Karpas-422 (cell line): ENCODE results near the gene CTTNBP2NL. TPM values are rescaled to one million over a fixed set of nuclear protein-coding genes. Genes with fewer than 3 reads are reported as not detected.
A peak's percentile ranks its signal among the peaks of the same experiment; 100 is the strongest.

Experiments
- DNase-seq: peaks from one replicate; pipeline ENCODE4 v3.0.0-alpha.2; 2015
- H2AFZ ChIP-seq: fragments of 200-600 bp; sonication (generic); 2 replicates; pipeline ENCODE4 v1.6.1; 2014; ENCODE audit warnings: antibody characterized with exemption, low read length, mixed read lengths
- H3K27ac ChIP-seq: fragments of 200-600 bp; sonication (generic); 2 replicates; pipeline ENCODE4 v1.5.1; 2014; ENCODE audit warnings: mild to moderate bottlenecking, low read length, moderate library complexity
- H3K27me3 ChIP-seq: fragments of 200-600 bp; sonication (generic); 2 replicates; pipeline ENCODE4 v1.6.1; 2014; ENCODE audit warnings: low read length, mixed read lengths
- H3K36me3 ChIP-seq: fragments of 200-600 bp; sonication (generic); 2 replicates; pipeline ENCODE4 v1.6.1; 2014; ENCODE audit warnings: low read length, mixed read lengths; ENCODE audit not compliant: insufficient read depth
- H3K4me1 ChIP-seq: fragments of 200-600 bp; sonication (generic); 2 replicates; pipeline ENCODE4 v1.6.1; 2014; ENCODE audit warnings: mild to moderate bottlenecking, low read length, mixed read lengths
- H3K4me2 ChIP-seq: fragments of 200-600 bp; sonication (generic); 2 replicates; pipeline ENCODE4 v1.6.1; 2014; ENCODE audit warnings: low read length, low read depth, mild to moderate bottlenecking; ENCODE audit not compliant: poor library complexity, severe bottlenecking
- H3K4me3 ChIP-seq: fragments of 200-600 bp; sonication (generic); 2 replicates; pipeline ENCODE4 v1.5.1; 2014; ENCODE audit warnings: mild to moderate bottlenecking, antibody characterized with exemption, low read length, mixed read lengths
- H3K79me2 ChIP-seq: fragments of 200-600 bp; sonication (generic); 2 replicates; pipeline ENCODE4 v1.6.1; 2014; ENCODE audit warnings: mild to moderate bottlenecking, low read length, mixed read lengths
- H3K9ac ChIP-seq: fragments of 200-600 bp; sonication (generic); 2 replicates; pipeline ENCODE4 v1.6.0; 2014; ENCODE audit warnings: low read length
- H3K9me2 ChIP-seq: fragments of 200-600 bp; sonication (generic), shearing (Covaris generic); replicated peaks from 2 replicates; pipeline ENCODE4 v1.6.0; 2014; ENCODE audit warnings: mild to moderate bottlenecking, low read length, moderate library complexity; ENCODE audit not compliant: insufficient read depth
- H3K9me3 ChIP-seq: fragments of 300-700, 200-600 bp; sonication (generic); 2 replicates; pipeline ENCODE4 v1.6.1; 2014; ENCODE audit warnings: low read length, mixed read lengths
- H4K20me1 ChIP-seq: fragments of 200-600 bp; sonication (generic); 2 replicates; pipeline ENCODE4 v1.6.1; 2014; ENCODE audit warnings: mild to moderate bottlenecking, antibody characterized with exemption, low read length, low read depth; ENCODE audit not compliant: insufficient read depth
- total RNA-seq: library from RNA; depleted of rRNA; stranded (reverse); fragments of >200 nt; shearing (Covaris generic); gene quantifications from 2 replicates; pipeline ENCODE4 v1.2.3, GENCODE V29; 2014; ENCODE audit warnings: low replicate concordance

CTTNBP2NL gene
- total RNA-seq, 1 experiment from 2014 or later, result not detected

DNA sequence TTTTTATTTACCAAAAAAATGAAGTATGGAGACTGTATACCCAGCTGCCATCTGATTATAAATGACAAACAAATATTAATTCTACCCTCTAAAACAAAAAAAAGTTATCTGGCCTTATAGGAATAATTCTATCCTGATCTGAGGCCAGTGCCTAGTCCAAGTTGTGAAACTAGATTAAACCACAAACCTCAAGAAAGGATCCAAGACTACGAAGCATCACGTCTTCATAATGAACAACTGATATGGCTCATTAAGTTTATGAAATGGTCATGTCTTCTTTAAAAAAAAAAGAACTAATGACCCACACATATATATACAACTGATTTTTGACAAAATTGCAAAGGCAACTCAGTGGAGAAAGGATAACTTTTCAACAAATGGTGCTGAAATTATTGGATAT, 32.4 kb upstream of the CTTNBP2NL start:
- no peaks in the 10 kb centered on the region for H3K4me1 ChIP-seq
- H3K9me2 ChIP-seq, result no peaks in the 10 kb centered on the region
- no peaks in the 10 kb centered on the region for H4K20me1 ChIP-seq
- no peak overlapping the region for H3K9ac ChIP-seq
- no peaks in the 10 kb centered on the region for H3K79me2 ChIP-seq
- no peak overlapping the region for H3K4me2 ChIP-seq
- DNase-seq, result no peak
- H3K9me3 ChIP-seq, result no peaks in the 10 kb centered on the region
- H3K36me3 ChIP-seq, result no peaks in the 10 kb centered on the region
- H3K27me3 ChIP-seq, result no peaks in the 10 kb centered on the region
- H3K27ac ChIP-seq, result no peak overlapping the region
- no peak overlapping the region for H3K4me3 ChIP-seq
- H2AFZ ChIP-seq, result no peak overlapping the region

DNA sequence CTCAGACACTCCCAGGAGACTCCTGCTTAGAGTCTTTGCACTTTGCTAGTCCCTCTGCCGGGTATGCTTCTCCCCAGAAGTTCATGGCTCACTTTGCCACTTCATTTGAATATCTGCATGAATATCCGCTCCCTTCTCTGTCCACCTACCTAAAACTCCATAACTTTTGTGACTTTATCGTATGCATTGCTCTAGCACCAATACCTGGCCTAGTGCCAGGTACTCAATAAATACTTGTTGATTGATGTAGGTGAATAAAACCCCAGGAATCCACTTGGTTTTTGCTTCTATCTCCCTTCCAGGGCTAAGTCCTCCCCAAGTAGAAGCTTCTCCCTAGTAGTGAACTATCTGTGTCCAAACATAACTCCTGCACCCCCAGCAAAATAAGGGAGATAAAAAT, 27.8 kb upstream of the CTTNBP2NL start:
- Histone ChIP-seq H3K27ac (no peak overlapping the region), H3K4me2 (no peak overlapping the region), H2AFZ (no peak overlapping the region), H3K27me3 (no peaks in the 10 kb centered on the region), H3K9me3 (no peaks in the 10 kb centered on the region), H3K36me3 (no peaks in the 10 kb centered on the region), H3K9ac (no peak overlapping the region), H3K4me3 (no peak overlapping the region), H3K4me1 (no peaks in the 10 kb centered on the region), H4K20me1 (no peaks in the 10 kb centered on the region), H3K79me2 (no peaks in the 10 kb centered on the region), H3K9me2 (no peaks in the 10 kb centered on the region)
- no peak for DNase-seq

DNA sequence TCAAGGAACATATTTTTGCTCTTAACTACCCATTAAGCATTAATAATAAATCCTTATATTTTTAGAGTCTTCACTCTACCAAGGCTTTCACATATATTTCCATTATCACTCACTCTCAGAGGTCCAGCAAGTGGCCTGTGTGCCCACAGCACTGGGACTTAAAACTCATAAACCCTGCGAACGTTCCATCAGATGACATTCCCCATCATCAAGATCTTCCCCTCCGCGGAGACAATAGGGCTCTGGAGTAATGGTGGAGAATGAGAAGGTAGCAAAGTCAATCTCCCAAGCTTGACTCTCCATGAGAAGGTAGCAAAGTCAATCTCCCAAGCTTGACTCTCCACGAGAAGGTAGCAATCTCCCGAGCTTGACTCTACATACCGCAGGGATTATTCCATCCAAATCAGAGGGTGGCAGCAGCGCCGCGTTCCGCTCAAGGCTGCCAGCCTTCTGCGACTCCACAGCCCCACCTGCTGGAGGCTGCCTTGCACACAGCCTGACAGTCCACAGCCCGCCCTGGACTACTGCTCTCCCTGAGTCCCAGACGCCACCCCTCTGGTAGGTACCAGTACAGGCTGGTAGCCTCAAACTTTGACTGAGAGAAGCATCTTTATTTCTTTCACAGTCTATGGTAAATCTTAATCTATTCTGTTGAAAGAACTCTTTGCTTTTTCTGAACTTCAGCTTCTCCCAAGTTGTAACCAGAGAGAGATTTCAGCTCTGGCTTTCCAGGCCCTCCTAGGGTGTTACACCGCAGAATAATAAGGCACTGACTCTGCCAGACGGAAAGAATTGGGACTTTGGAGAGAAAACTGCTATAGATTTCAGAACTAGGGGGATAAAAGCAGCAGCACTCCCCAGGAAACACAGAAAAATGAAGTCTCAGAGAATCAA, 26.4 kb upstream of the CTTNBP2NL start:
- no peaks in the 10 kb centered on the region for H3K79me2 ChIP-seq
- H3K9ac ChIP-seq, result no peak overlapping the region
- H3K4me1 ChIP-seq, result no peaks in the 10 kb centered on the region
- no peak overlapping the region for H3K4me2 ChIP-seq
- no peak overlapping the region for H2AFZ ChIP-seq
- H3K27me3 ChIP-seq, result no peaks in the 10 kb centered on the region
- no peaks in the 10 kb centered on the region for H3K36me3 ChIP-seq
- no peaks in the 10 kb centered on the region for H3K9me2 ChIP-seq
- peak; percentile 90 for DNase-seq
- H4K20me1 ChIP-seq, result no peaks in the 10 kb centered on the region
- H3K4me3 ChIP-seq, result no peak overlapping the region
- H3K27ac ChIP-seq, result no peak overlapping the region
- no peaks in the 10 kb centered on the region for H3K9me3 ChIP-seq

DNA sequence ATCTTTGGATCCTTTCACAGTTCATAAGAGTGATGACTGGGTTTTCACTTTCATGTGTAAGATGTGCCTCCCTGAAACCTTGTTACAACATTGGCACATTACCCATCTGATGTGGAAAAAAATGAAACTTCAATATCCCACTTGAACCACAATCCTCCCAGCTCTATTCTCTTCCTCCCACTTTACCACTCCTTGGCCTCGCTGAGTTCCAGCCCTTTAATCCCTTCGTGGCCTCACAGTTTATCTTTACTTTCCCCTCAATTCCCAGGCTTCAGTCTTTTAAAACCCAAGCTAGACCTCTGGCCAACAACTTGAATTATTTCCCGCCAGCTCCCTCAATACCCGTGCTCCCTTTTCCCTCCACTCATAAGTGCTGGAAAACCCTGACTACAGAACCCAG, 25.0 kb upstream of the CTTNBP2NL start:
- no peak for DNase-seq
- Histone ChIP-seq H3K4me3 (no peak overlapping the region), H3K4me2 (no peak overlapping the region), H3K9me3 (no peaks in the 10 kb centered on the region), H3K27me3 (no peaks in the 10 kb centered on the region), H4K20me1 (no peaks in the 10 kb centered on the region), H3K4me1 (no peaks in the 10 kb centered on the region), H3K79me2 (no peaks in the 10 kb centered on the region), H2AFZ (no peak overlapping the region), H3K27ac (no peak overlapping the region), H3K36me3 (no peaks in the 10 kb centered on the region), H3K9ac (no peak overlapping the region), H3K9me2 (no peaks in the 10 kb centered on the region)

DNA sequence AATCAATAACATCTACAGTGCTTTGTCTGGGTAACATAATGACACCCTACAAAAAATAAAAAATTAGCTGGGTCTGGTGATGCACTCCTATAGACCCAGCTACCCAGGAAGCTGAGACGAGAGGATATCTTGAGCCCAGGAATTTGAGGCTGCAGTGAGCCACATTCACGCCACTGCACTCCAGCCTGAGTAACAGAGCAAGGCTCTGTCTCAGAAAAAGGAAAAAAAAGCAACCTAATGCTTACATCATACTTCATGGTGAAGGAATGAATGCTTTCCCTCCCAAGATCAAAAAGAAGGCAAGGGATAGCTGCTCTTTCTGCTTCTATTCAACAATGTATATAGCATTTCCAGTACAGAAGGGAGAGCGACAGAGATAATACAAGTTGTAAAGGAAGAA, 24.2 kb upstream of the CTTNBP2NL start:
- DNase-seq, result no peak
- H3K36me3 ChIP-seq, result no peaks in the 10 kb centered on the region

DNA sequence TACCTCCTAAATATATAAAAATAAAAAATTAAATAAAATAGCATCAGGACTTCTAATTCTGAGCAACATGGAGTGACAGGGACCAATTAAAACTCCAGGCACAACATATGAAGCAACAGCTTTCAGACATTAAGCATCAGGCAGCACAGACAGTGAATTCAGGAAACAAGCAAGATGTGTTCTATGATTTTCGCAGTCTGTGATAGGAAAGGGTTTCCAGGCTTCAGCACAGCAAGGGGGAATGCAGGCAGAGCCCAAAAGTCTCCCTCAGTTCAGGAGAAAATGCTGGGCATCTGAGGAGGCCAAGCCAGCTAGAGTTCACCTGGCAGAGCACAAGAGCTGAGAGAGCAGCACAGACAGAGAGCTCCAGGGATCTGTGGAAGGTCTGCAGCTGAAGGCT, 22.2 kb upstream of the CTTNBP2NL start:
- Histone ChIP-seq H3K4me2 (no peak overlapping the region), H3K9me2 (no peaks in the 10 kb centered on the region), H3K36me3 (no peaks in the 10 kb centered on the region), H3K9ac (no peak overlapping the region), H3K9me3 (no peaks in the 10 kb centered on the region), H3K27ac (no peak overlapping the region), H4K20me1 (no peaks in the 10 kb centered on the region), H3K4me3 (no peak overlapping the region), H2AFZ (no peak overlapping the region), H3K27me3 (no peaks in the 10 kb centered on the region), H3K79me2 (no peaks in the 10 kb centered on the region), H3K4me1 (no peaks in the 10 kb centered on the region)
- no peak for DNase-seq

More for the DNA sequence above, 24.2 kb upstream of the CTTNBP2NL start:
- H3K27me3 ChIP-seq, result no peaks in the 10 kb centered on the region
- H3K9ac ChIP-seq, result no peak overlapping the region
- no peak overlapping the region for H3K4me3 ChIP-seq
- no peak overlapping the region for H3K4me2 ChIP-seq
- no peaks in the 10 kb centered on the region for H3K9me2 ChIP-seq
- H3K79me2 ChIP-seq, result no peaks in the 10 kb centered on the region
- no peak overlapping the region for H3K27ac ChIP-seq
- H3K4me1 ChIP-seq, result no peaks in the 10 kb centered on the region
- H3K9me3 ChIP-seq, result no peaks in the 10 kb centered on the region
- no peak overlapping the region for H2AFZ ChIP-seq
- no peaks in the 10 kb centered on the region for H4K20me1 ChIP-seq

DNA sequence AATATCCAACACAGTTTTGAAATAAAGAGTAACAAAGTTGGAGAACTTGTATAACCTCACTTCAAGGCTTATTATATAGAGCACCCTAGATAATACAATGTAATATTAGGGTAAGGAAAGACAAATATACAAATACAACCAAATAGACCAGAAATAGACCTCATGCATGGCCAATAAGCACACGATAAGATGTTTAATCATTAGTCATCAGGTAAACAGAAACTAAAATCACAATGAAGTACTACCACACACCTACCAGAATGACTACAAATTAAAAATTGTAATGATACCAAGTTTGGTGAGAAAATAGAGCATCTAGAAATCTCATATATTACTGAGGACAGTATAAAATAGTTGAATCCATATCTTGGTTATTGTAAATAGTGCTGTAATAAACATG, 20.3 kb upstream of the CTTNBP2NL start:
- H3K9me2 ChIP-seq, result no peaks in the 10 kb centered on the region
- H2AFZ ChIP-seq, result no peak overlapping the region
- no peaks in the 10 kb centered on the region for H3K36me3 ChIP-seq
- no peaks in the 10 kb centered on the region for H3K79me2 ChIP-seq
- H3K27me3 ChIP-seq, result no peaks in the 10 kb centered on the region
- no peaks in the 10 kb centered on the region for H3K4me1 ChIP-seq
- H4K20me1 ChIP-seq, result no peaks in the 10 kb centered on the region
- DNase-seq, result no peak
- no peak overlapping the region for H3K27ac ChIP-seq
- H3K9me3 ChIP-seq, result no peaks in the 10 kb centered on the region
- no peak overlapping the region for H3K4me2 ChIP-seq
- H3K9ac ChIP-seq, result no peak overlapping the region
- no peak overlapping the region for H3K4me3 ChIP-seq

DNA sequence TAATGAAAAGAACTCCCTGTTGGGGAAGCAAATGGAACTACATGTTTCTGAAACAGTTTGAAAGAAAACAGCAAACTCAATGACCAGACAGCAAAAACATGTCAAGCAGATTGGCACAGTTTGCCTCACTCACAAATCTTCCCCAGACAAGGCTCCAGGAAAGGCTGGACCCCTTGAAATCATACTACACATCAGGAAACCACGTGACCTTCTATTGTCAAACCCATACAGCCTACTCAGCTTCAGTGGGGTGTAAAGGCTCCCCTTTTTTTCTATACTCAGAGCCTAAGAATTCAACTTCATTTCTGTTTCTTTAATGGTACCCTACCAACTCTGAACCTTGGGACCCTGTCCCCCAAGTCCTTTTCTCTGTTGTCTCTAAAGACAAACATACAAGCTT, 15.7 kb upstream of the CTTNBP2NL start:
- H2AFZ ChIP-seq, result no peak overlapping the region
- H4K20me1 ChIP-seq, result no peaks in the 10 kb centered on the region
- H3K27ac ChIP-seq, result no peak overlapping the region
- no peak overlapping the region for H3K4me2 ChIP-seq
- no peaks in the 10 kb centered on the region for H3K9me3 ChIP-seq
- no peaks in the 10 kb centered on the region for H3K9me2 ChIP-seq
- no peak overlapping the region for H3K9ac ChIP-seq
- no peak overlapping the region for H3K4me3 ChIP-seq
- DNase-seq, result no peak
- no peaks in the 10 kb centered on the region for H3K79me2 ChIP-seq
- H3K27me3 ChIP-seq, result no peaks in the 10 kb centered on the region
- H3K4me1 ChIP-seq, result no peaks in the 10 kb centered on the region
- no peaks in the 10 kb centered on the region for H3K36me3 ChIP-seq
